HG02981 (cell line): ENCODE measurements around the gene AOC3.
"Not testable (repeated sequence)": the region's sequence is repeated elsewhere in the genome, so short reads cannot be mapped to it uniquely, and the experiment has no call there.

Experiments
- ATAC-seq: cut with Tn5 transposase; IDR thresholded peaks from one replicate; pipeline ENCODE4 v1.9.1; 2021; ENCODE audit warnings: mild to moderate bottlenecking, moderate library complexity; ENCODE audit not compliant: unreplicated experiment

AOC3 gene

GRCh38 chr17:42866631-42867575, 15.9 kb downstream of the AOC3 start:
- no peak for ATAC-seq

GRCh38 chr17:42867694-42868261, 16.8 kb downstream of the AOC3 start:
- not testable (repeated sequence) for ATAC-seq

DNA sequence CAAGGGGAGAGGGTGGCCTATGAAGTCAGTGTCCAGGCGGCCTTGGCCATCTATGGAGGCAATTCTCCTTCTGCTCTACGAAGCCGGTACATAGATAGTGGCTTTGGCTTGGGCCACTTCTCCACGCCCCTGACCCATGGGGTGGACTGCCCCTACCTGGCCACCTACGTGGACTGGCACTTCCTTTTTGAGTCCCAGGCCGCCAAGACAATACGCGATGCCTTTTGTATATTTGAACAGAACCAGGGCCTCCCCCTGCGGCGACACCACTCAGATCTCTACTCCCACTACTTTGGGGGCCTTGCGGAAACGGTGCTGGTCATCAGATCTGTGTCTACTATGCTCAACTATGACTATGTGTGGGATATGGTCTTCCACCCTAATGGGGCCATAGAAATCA, 17.3 kb downstream of the AOC3 start:
- no peak for ATAC-seq

GRCh38 chr17:42871647-42872046, 20.6 kb downstream of the AOC3 start:
- ATAC-seq = no peak

DNA sequence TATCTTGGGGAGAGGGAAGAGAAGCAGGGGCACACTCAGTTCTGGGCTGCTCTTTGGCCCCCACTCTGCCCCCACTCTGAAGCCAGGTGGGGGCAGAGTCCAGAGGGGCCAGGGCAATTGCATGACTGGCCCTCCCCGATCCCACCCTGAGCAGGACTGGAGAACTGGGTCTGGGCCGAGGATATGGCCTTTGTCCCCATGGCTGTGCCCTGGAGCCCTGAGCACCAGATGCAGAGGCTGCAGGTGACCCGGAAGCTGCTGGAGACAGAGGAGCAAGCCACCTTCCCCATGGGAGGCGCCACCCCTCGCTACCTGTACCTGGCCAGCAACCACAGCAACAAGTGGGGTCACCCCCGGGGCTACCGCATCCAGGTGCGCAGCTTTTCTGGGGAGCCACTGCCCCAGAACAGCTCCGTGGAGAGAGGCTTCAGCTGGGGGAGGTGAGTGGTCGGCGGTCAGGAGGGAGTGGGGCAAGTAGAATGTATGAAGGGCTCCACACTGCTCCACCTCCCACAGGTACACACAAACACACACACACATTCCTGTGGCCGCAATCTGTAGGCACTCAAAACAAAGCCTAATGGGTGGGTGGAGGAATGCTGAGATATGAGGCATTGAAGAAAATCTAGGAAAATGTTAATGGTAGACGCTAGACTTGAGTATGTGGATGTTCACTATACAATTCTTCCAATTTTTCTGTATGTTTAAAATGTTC, 21.4 kb downstream of the AOC3 start:
- ATAC-seq = no peak

DNA sequence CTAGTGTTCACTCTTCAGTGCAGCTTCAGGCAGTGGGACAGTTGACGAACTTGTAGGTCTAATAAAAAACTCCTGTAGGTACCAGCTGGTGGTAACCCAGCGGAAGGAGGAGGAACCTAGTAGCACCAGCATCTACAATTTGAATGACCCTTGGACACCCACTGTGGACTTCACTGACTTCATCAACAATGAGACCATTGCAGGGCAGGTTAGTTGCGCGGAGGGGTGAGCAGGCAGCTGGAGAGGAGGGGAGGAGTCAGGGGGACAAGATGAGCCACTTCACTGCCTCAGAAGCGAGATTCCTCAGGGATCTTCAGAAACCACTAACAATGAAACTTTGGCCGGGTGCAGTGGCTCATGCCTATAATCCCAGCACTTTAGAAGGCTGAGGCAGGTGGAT, 22.3 kb downstream of the AOC3 start:
- ATAC-seq = no peak

DNA sequence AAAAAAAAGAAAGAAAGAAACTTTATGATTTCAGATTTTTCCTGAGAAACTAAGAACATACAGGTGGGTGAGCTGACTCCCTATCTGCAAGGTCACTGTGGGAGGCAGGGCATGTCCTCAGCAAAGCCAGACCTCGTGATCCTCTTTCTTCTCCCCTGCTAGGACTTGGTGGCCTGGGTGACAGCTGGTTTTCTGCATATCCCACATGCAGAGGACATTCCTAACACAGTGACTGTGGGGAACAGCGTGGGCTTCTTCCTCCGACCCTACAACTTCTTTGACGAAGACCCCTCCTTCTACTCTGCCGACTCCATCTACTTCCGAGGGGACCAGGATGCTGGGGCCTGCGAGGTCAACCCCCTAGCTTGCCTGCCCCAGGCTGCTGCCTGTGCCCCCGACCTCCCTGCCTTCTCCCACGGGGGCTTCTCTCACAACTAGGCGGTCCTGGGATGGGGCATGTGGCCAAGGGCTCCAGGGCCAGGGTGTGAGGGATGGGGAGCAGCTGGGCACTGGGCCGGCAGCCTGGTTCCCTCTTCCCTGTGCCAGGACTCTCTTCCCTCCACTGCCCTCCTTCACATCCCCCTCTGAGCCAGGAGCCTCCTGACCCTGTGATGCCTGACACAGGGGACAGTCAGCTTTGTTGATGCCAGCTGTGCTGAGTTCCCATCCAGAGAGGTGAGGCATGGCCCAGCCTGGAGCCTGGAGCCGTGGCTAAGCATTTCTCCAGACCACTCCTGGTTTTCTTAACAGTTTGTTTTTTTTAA, 23.1 kb downstream of the AOC3 start:
- ATAC-seq = not testable (repeated sequence)

DNA sequence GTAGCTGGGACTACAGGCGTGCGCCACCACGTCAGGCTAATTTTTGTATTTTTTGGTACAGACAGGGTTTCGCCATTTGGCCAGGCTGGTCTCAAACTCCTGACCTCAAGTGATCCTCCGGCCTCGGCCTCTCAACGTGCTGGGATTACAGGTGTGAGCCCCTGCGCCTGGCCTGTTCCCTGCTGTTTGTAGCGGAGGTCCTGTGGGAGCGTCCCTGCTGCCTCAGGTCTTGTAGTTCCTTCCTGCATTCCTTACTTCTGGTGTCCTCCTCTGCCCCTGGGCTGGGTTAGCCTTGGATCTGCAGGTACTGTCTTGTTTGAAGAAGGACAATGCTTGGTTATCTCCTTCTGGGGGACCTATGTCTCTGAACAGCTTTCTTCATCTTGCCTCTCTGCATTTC, 26.0 kb downstream of the AOC3 start:
- no peak for ATAC-seq

DNA sequence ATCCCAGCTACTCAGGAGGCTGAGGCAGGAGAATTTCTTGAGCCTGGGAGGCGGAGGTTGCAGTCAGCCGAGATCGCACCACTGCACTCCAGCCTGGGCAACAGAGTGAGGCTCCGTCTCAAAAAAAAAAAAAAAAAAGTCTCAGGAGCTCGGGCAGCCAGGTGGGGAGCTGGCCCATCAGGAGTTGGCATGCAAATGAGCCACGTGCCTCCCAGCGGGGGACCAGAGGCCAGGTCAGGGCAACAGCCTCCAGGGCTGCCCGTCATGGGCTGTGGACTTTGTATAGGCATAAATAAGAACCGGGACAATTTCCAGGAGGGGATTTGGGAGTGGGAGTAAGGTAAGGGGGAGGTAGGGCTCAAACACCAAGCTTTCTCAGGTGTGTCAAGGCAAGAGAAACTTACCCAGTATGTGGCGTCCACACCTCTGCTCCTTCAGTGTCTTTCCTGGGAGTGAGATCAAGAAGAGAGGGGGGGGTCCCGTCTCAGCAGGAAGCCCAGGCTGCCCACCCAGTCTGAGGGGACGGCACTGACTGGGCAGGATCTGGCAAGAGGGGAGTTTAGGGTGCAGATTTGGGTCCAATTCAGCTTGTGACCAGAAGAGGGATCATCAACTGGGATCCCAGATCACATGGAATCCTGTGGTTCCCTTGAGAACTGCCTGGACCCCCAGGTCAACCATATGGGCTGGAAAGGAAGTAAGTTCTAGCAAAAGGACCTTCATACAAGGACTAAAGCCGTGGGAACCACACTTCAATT, 27.3 kb downstream of the AOC3 start:
- ATAC-seq = no peak

GRCh38 chr17:42878924-42879595, 28.1 kb downstream of the AOC3 start:
- no peak for ATAC-seq

DNA sequence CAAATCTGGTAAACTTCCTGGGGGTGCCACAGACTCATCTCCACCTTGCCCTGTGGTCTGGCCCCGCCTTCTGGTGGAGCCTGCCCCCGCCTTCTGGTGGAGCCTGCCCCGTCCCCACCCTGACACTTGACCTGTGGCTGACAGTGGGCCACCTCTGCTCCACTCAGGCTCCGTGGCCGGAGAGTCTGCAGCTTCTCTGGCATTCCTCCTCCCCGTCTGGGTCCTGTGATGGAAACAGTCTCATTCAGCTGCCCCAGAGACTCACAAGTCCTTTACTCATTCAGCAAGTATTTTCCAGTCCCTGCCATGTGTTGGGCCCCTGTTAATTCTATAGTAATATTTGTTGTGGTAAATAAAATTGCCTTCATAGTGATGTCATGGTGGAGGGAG, 28.6 kb downstream of the AOC3 start:
- no peak for ATAC-seq

DNA sequence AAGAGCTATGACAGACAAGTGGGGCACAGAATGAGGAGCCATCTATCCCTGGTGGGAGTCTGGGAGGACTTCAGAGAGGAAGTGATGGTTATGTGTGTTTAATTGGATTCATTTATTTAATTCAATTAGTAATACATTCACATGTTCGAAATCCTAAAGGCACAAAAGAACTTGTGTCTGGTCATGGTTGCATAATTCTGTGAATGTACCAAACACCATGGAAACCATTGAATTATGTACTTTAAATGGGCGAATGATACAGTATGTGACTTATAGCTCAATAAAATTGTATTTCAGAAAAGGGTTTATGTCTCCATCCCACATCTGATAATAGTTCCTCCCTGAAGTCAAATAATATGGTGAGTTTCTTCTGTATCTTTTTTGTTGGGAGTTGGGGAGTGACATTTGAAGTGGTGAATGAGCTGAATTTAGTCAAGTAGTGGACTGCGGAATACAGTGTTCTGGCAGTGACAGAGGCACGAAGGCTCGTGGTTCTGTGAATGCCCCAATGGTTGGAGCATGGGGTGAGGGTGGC, 29.8 kb downstream of the AOC3 start:
- ATAC-seq = no peak

GRCh38 chr17:42881706-42882105, 30.7 kb downstream of the AOC3 start:
- not testable (repeated sequence) for ATAC-seq

- ATAC-seq = no peak
Measured at GRCh38 chr17:42882166-42882565, 31.2 kb downstream of the AOC3 start.

GRCh38 chr17:42883802-42884558, 33.0 kb downstream of the AOC3 start:
- ATAC-seq = no peak

- not testable (repeated sequence) for ATAC-seq
Measured at GRCh38 chr17:42885806-42886205, 34.8 kb downstream of the AOC3 start.

DNA sequence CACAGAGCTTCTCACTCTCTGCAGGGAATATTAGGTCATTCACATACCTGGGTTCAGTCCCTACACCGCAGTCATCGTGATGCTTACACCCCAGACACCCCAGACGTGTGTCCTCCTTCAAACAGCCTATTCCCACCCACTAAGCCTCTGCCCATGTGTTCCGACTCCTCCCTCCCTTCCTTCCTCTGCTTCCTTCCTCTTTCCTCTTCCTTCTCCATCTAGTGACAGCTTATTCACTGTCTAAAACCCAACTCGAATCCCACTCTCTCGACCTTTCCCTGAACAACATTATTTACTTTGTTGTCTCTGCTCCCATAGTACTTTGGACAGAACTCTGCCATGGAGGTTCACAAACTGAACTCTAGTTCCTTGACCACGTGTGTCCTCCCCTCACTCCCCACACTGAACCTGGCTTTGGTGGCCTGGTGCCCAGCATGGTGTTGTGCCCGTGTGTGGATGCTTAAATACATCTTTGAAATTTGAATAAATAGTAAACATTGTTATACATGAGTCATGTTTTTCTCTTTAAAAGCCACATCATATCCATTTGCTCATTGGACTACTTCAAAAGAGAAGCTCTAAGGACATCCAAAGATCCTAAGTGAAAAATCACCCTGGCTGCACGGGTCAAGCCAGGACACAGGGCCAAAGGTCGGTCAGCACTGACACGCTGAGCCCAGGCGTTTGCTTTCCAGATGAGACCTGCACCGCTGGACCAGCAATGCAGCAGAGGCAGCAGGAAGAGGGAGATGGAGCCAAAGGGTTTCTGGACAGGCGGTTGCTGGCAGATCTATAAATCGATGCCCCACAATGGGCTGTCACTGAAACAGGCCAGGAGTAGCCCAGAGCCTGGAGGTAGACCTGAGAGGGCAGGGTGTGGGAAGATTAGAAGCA, 35.5 kb downstream of the AOC3 start:
- no peak for ATAC-seq

- ATAC-seq = no peak
Measured at GRCh38 chr17:42889809-42890208, 38.8 kb downstream of the AOC3 start.
